GM23338 (cell line): Measurements from ENCODE around the gene ZNF516. TPM values are rescaled to one million over a fixed set of nuclear protein-coding genes. Genes with fewer than 3 reads are reported as not detected.
A peak's percentile ranks its signal among the peaks of the same experiment; 100 is the strongest.

Experiments used
- ATAC-seq: fragments of 200-7000 bp; cut with Tn5 transposase; 3 replicates; pipeline ENCODE4 v1.9.1; 2020
- DNase-seq: peaks from one replicate; pipeline ENCODE4 v3.0.0-alpha.2; 2015; ENCODE audit warnings: low spot score
- H2AFZ ChIP-seq: fragments of 200-600 bp; sonication (generic); 2 replicates; pipeline ENCODE4 v1.8.0; 2016; ENCODE audit warnings: antibody characterized with exemption, mild to moderate bottlenecking, moderate library complexity
- H3F3A ChIP-seq: fragments of 200-600 bp; sonication (generic); replicated peaks from 2 replicates; pipeline ENCODE4 v1.8.0; 2017; ENCODE audit warnings: antibody characterized with exemption, mixed run types, low read depth
- H3K27ac ChIP-seq: fragments of 200-600 bp; sonication (generic); 2 replicates; pipeline ENCODE4 v1.6.1; 2016; ENCODE audit warnings: low read depth
- H3K27me3 ChIP-seq: fragments of 200-600 bp; sonication (generic); 2 replicates; pipeline ENCODE4 v1.8.0; 2016; ENCODE audit warnings: mild to moderate bottlenecking, mixed run types, moderate library complexity; ENCODE audit not compliant: insufficient read depth
- H3K36me3 ChIP-seq: fragments of 200-600 bp; sonication (generic); 2 replicates; pipeline ENCODE4 v1.8.0; 2016; ENCODE audit warnings: mild to moderate bottlenecking; ENCODE audit not compliant: insufficient read depth
- H3K4me1 ChIP-seq: fragments of 200-600 bp; sonication (generic); 2 replicates; pipeline ENCODE4 v1.8.0; 2016; ENCODE audit warnings: mild to moderate bottlenecking, moderate library complexity; ENCODE audit not compliant: insufficient read depth
- H3K4me2 ChIP-seq: fragments of 200-600 bp; sonication (generic); 2 replicates; pipeline ENCODE4 v1.7.1; 2017; ENCODE audit warnings: mixed run types
- H3K4me3 ChIP-seq: fragments of 200-600 bp; sonication (generic); 2 replicates; pipeline ENCODE4 v1.6.1; 2016; ENCODE audit warnings: mixed run types
- H3K79me2 ChIP-seq: fragments of 200-600 bp; sonication (generic); replicated peaks from 2 replicates; pipeline ENCODE4 v1.8.0; 2017; ENCODE audit warnings: mild to moderate bottlenecking; ENCODE audit not compliant: insufficient read depth
- H3K9me2 ChIP-seq: fragments of 200-600 bp; sonication (generic); 2 replicates; pipeline ENCODE4 v1.8.0; 2017; ENCODE audit not compliant: insufficient read depth
- H4K20me1 ChIP-seq: fragments of 200-600 bp; sonication (generic); replicated peaks from 2 replicates; pipeline ENCODE4 v1.8.0; 2017; ENCODE audit warnings: mild to moderate bottlenecking; ENCODE audit not compliant: insufficient read depth
- H3K27ac Mint-ChIP-seq: 2 replicates; pipeline ENCODE4 v1.8.0; 2020; ENCODE audit warnings: inconsistent platforms, mild to moderate bottlenecking, moderate library complexity, mixed read lengths
- H3K27me3 Mint-ChIP-seq: 3 replicates; pipeline ENCODE4 v1.8.0; 2022; ENCODE audit warnings: low read depth, mild to moderate bottlenecking, moderate library complexity, mixed read lengths, inconsistent platforms; ENCODE audit not compliant: insufficient read depth, poor library complexity
- H3K36me3 Mint-ChIP-seq: 3 replicates; pipeline ENCODE4 v1.8.0; 2021; ENCODE audit warnings: low read depth, mild to moderate bottlenecking, inconsistent platforms, moderate library complexity, mixed read lengths
- H3K4me1 Mint-ChIP-seq: 3 replicates; pipeline ENCODE4 v1.8.0; 2020; ENCODE audit warnings: mild to moderate bottlenecking, inconsistent platforms, mixed read lengths
- H3K4me3 Mint-ChIP-seq: 3 replicates; pipeline ENCODE4 v1.8.0; 2021; ENCODE audit warnings: moderate library complexity, mild to moderate bottlenecking, inconsistent platforms, mixed read lengths
- H3K9me3 Mint-ChIP-seq: 3 replicates; pipeline ENCODE4 v1.8.0; 2020; ENCODE audit warnings: moderate library complexity, mild to moderate bottlenecking, inconsistent platforms, mixed read lengths
- CREB1 ChIP-seq: fragments of 250-450 bp; sonication (Bioruptor Pico); IDR thresholded peaks from 2 replicates; pipeline ENCODE4 v1.5.0; 2020; ENCODE audit warnings: low read depth, mild to moderate bottlenecking, moderate library complexity
- EZH2 ChIP-seq: fragments of 200-600 bp; sonication (generic); IDR thresholded peaks from one replicate; pipeline ENCODE4 v1.8.0; 2017; ENCODE audit warnings: antibody characterized with exemption, mild to moderate bottlenecking, low read depth; ENCODE audit not compliant: unreplicated experiment
- EZH2phosphoT487 ChIP-seq: fragments of 200-600 bp; sonication (generic); IDR thresholded peaks from one replicate; pipeline ENCODE4 v1.8.1; 2018; ENCODE audit warnings: antibody characterized with exemption; ENCODE audit not compliant: unreplicated experiment
- JUNB ChIP-seq: IDR thresholded peaks from one replicate; pipeline ENCODE4 v1.6.1; 2016; ENCODE audit warnings: antibody characterized with exemption; ENCODE audit not compliant: unreplicated experiment
- NANOG ChIP-seq: IDR thresholded peaks from 2 replicates; pipeline ENCODE4 v1.6.1; 2016; ENCODE audit warnings: antibody characterized with exemption, borderline replicate concordance
- POLR2AphosphoS5 ChIP-seq: IDR thresholded peaks from 2 replicates; pipeline ENCODE4 v1.6.1; 2016; ENCODE audit warnings: antibody characterized with exemption, low read depth
- STAT1 ChIP-seq: IDR thresholded peaks from one replicate; pipeline ENCODE4 v1.6.1; 2016; ENCODE audit warnings: antibody characterized with exemption; ENCODE audit not compliant: unreplicated experiment
- ZNF114 ChIP-seq: fragments of 250-450 bp; sonication (Bioruptor Pico); IDR thresholded peaks from 2 replicates; pipeline ENCODE4 v1.5.0; 2020; ENCODE audit warnings: mild to moderate bottlenecking, moderate library complexity
- ZNF331 ChIP-seq: fragments of 250-450 bp; sonication (Bioruptor Pico); IDR thresholded peaks from 2 replicates; pipeline ENCODE4 v1.5.0; 2020; ENCODE audit warnings: low read depth, mild to moderate bottlenecking, moderate library complexity
- polyA plus RNA-seq: library from polyadenylated mRNA; unstranded; fragments of >200 nt; fragmentation: Nextera tagmentation; extraction: Ambion mirVana; gene quantifications from 2 replicates; pipeline ENCODE4 v1.2.1, GENCODE V29; 2016
- total RNA-seq: library from RNA; depleted of rRNA; stranded (reverse); fragments of >200 nt; shearing (Covaris generic); gene quantifications from 2 replicates; pipeline ENCODE4 v1.2.3, GENCODE V29; 2014
- TF ChIP-seq, protein P1 (sequence below): fragments of 250-450 bp; sonication (Bioruptor Pico); IDR thresholded peaks from 2 replicates; pipeline ENCODE4 v1.5.0; 2020; ENCODE audit warnings: mild to moderate bottlenecking, moderate library complexity
- TF ChIP-seq, protein P2 (sequence below): IDR thresholded peaks from one replicate; pipeline ENCODE4 v1.6.1; 2018; ENCODE audit warnings: antibody characterized with exemption; ENCODE audit not compliant: unreplicated experiment
- TF ChIP-seq, protein P3 (sequence below): IDR thresholded peaks from 2 replicates; pipeline ENCODE4 v1.6.1; 2016; ENCODE audit warnings: antibody characterized with exemption
- TF ChIP-seq, protein P4 (sequence below), 2 experiments: fragments of 200-600 bp in 1 of 2; sonication (generic) in 1 of 2; conservative IDR thresholded peaks; 2 replicates each; pipeline versions ENCODE4 v1.5.1 to v1.6.1; 2016 to 2017; ENCODE audit warnings: antibody characterized with exemption in 2 of 2, low read depth in 2 of 2, mild to moderate bottlenecking in 2 of 2, moderate library complexity in 1 of 2

ZNF516 gene
- total and polyA plus RNA-seq, 2 experiments from 2014 or later = 11.9 to 24.2 TPM

DNA sequence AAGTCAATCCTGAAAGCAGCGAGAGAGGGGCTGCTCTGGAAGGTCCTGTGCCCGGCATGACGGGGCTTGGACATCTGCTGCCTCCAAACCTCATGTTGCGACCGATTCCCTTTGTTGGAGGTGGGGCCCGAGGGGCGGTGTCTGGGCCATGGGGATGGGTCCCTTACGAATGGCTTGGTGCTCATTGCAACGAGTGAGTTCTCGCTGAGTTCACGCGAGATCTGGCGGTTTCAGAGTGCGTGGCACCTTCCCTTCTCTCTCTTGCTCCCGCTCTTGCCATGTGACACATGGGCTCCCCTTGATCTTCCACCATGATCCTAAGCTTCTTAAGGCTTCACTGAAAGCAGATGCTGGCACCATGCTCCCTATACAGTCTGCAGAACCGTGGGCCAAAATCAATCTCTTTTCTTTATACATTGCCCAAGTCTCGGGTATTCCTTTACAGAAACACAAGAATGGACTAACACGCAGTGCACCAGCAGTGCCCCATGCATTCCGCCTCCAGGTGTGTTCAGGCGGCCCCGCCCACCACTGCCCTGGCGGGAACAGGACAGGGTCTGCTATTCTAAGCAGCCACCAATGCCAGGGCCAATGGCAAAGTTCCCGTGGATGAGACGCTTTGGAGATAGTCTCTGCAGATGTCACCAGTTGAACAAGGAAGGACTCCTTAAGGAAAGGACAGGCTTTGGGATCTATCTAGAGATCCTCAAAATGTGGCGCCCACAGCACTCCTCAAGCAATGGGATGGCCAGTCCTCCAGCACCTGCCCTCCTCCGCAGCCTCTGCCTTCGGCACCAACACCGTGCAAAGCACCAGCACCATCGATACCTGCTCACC is 63.4 kb downstream of the ZNF516 start:
- Histone ChIP-seq H3K27me3 (no peaks in the 10 kb centered on the region), H4K20me1 (no peaks in the 10 kb centered on the region; the same call in none of the 2 replicates), H3K79me2 (peaks cover 3% of the 10 kb centered on the region), H3K36me3 (no peaks in the 10 kb centered on the region), H3K9me2 (no peaks in the 10 kb centered on the region), H3K27ac (no peak overlapping the region), H3K4me2 (no peak overlapping the region), H3K4me1 (no peaks in the 10 kb centered on the region), H3K4me3 (no peak overlapping the region), H2AFZ (no peak overlapping the region), H3F3A (no peaks in the 10 kb centered on the region)
- peaks cover 12% of the 10 kb centered on the region for H3K27me3 Mint-ChIP-seq
- peaks cover 11% of the 10 kb centered on the region for H3K4me1 Mint-ChIP-seq
- DNase-seq = peak; percentile 13
- TF ChIP-seq, protein P1, sequence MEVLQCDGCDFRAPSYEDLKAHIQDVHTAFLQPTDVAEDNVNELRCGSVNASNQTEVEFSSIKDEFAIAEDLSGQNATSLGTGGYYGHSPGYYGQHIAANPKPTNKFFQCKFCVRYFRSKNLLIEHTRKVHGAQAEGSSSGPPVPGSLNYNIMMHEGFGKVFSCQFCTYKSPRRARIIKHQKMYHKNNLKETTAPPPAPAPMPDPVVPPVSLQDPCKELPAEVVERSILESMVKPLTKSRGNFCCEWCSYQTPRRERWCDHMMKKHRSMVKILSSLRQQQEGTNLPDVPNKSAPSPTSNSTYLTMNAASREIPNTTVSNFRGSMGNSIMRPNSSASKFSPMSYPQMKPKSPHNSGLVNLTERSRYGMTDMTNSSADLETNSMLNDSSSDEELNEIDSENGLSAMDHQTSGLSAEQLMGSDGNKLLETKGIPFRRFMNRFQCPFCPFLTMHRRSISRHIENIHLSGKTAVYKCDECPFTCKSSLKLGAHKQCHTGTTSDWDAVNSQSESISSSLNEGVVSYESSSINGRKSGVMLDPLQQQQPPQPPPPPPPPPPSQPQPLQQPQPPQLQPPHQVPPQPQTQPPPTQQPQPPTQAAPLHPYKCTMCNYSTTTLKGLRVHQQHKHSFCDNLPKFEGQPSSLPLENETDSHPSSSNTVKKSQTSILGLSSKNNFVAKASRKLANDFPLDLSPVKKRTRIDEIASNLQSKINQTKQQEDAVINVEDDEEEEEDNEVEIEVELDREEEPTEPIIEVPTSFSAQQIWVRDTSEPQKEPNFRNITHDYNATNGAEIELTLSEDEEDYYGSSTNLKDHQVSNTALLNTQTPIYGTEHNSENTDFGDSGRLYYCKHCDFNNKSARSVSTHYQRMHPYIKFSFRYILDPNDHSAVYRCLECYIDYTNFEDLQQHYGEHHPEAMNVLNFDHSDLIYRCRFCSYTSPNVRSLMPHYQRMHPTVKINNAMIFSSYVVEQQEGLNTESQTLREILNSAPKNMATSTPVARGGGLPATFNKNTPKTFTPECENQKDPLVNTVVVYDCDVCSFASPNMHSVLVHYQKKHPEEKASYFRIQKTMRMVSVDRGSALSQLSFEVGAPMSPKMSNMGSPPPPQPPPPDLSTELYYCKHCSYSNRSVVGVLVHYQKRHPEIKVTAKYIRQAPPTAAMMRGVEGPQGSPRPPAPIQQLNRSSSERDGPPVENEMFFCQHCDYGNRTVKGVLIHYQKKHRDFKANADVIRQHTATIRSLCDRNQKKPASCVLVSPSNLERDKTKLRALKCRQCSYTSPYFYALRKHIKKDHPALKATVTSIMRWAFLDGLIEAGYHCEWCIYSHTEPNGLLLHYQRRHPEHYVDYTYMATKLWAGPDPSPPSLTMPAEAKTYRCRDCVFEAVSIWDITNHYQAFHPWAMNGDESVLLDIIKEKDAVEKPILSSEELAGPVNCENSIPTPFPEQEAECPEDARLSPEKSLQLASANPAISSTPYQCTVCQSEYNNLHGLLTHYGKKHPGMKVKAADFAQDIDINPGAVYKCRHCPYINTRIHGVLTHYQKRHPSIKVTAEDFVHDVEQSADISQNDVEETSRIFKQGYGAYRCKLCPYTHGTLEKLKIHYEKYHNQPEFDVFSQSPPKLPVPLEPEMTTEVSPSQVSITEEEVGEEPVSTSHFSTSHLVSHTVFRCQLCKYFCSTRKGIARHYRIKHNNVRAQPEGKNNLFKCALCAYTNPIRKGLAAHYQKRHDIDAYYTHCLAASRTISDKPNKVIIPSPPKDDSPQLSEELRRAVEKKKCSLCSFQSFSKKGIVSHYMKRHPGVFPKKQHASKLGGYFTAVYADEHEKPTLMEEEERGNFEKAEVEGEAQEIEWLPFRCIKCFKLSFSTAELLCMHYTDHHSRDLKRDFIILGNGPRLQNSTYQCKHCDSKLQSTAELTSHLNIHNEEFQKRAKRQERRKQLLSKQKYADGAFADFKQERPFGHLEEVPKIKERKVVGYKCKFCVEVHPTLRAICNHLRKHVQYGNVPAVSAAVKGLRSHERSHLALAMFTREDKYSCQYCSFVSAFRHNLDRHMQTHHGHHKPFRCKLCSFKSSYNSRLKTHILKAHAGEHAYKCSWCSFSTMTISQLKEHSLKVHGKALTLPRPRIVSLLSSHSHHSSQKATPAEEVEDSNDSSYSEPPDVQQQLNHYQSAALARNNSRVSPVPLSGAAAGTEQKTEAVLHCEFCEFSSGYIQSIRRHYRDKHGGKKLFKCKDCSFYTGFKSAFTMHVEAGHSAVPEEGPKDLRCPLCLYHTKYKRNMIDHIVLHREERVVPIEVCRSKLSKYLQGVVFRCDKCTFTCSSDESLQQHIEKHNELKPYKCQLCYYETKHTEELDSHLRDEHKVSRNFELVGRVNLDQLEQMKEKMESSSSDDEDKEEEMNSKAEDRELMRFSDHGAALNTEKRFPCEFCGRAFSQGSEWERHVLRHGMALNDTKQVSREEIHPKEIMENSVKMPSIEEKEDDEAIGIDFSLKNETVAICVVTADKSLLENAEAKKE (CRISPR knock-in tag) = no peak
- TF ChIP-seq, protein P2, sequence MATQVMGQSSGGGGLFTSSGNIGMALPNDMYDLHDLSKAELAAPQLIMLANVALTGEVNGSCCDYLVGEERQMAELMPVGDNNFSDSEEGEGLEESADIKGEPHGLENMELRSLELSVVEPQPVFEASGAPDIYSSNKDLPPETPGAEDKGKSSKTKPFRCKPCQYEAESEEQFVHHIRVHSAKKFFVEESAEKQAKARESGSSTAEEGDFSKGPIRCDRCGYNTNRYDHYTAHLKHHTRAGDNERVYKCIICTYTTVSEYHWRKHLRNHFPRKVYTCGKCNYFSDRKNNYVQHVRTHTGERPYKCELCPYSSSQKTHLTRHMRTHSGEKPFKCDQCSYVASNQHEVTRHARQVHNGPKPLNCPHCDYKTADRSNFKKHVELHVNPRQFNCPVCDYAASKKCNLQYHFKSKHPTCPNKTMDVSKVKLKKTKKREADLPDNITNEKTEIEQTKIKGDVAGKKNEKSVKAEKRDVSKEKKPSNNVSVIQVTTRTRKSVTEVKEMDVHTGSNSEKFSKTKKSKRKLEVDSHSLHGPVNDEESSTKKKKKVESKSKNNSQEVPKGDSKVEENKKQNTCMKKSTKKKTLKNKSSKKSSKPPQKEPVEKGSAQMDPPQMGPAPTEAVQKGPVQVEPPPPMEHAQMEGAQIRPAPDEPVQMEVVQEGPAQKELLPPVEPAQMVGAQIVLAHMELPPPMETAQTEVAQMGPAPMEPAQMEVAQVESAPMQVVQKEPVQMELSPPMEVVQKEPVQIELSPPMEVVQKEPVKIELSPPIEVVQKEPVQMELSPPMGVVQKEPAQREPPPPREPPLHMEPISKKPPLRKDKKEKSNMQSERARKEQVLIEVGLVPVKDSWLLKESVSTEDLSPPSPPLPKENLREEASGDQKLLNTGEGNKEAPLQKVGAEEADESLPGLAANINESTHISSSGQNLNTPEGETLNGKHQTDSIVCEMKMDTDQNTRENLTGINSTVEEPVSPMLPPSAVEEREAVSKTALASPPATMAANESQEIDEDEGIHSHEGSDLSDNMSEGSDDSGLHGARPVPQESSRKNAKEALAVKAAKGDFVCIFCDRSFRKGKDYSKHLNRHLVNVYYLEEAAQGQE = no peak
- TF ChIP-seq ZNF331 (CRISPR knock-in tag) (no peak), STAT1 (no peak), EZH2phosphoT487 (no peak), EZH2 (no peak), NANOG (no peak), JUNB (no peak), CREB1 (CRISPR knock-in tag) (no peak), POLR2AphosphoS5 (no peak), ZNF114 (CRISPR knock-in tag) (no peak)
- TF ChIP-seq, protein P3, sequence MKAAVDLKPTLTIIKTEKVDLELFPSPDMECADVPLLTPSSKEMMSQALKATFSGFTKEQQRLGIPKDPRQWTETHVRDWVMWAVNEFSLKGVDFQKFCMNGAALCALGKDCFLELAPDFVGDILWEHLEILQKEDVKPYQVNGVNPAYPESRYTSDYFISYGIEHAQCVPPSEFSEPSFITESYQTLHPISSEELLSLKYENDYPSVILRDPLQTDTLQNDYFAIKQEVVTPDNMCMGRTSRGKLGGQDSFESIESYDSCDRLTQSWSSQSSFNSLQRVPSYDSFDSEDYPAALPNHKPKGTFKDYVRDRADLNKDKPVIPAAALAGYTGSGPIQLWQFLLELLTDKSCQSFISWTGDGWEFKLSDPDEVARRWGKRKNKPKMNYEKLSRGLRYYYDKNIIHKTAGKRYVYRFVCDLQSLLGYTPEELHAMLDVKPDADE = no peak
- TF ChIP-seq, protein P4, sequence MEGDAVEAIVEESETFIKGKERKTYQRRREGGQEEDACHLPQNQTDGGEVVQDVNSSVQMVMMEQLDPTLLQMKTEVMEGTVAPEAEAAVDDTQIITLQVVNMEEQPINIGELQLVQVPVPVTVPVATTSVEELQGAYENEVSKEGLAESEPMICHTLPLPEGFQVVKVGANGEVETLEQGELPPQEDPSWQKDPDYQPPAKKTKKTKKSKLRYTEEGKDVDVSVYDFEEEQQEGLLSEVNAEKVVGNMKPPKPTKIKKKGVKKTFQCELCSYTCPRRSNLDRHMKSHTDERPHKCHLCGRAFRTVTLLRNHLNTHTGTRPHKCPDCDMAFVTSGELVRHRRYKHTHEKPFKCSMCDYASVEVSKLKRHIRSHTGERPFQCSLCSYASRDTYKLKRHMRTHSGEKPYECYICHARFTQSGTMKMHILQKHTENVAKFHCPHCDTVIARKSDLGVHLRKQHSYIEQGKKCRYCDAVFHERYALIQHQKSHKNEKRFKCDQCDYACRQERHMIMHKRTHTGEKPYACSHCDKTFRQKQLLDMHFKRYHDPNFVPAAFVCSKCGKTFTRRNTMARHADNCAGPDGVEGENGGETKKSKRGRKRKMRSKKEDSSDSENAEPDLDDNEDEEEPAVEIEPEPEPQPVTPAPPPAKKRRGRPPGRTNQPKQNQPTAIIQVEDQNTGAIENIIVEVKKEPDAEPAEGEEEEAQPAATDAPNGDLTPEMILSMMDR (conservative IDR thresholded peaks at IDR 0.05; ENCODE audit: low read depth in 2 of 2) = no peak
- H3K4me3 Mint-ChIP-seq = no peak overlapping the region
- peaks cover 2% of the 10 kb centered on the region; the same call in 2 of the 3 replicates for H3K9me3 Mint-ChIP-seq
- H3K27ac Mint-ChIP-seq = no peak overlapping the region
- H3K36me3 Mint-ChIP-seq = peaks cover 4% of the 10 kb centered on the region; the same call in 2 of the 3 replicates
- no peak for ATAC-seq
